ENCODE results near the gene SORCS3. TPM values are rescaled to one million over a fixed set of nuclear protein-coding genes. Genes with fewer than 3 reads are reported as not detected.

Gene SORCS3
- total RNA-seq, 1 donor from 2014 or later: 0.25 TPM

GRCh38 chr10:104731192-104731591, 90.1 kb downstream of the SORCS3 start:
- no peak for DNase-seq (ENCODE audit: extremely low spot score in 2 of 2)
- Histone ChIP-seq H3K27me3 (no peaks in the 10 kb centered on the region), H3K36me3 (no peaks in the 10 kb centered on the region), H3K27ac (no peak overlapping the region), H3K9me3 (no peaks in the 10 kb centered on the region), H3K4me3 (no peak overlapping the region), H3K4me1 (no peaks in the 10 kb centered on the region)
- TF ChIP-seq POLR2A (IDR thresholded peaks at IDR 0.05) (no peak), POLR2AphosphoS5 (IDR thresholded peaks at IDR 0.05; ENCODE audit: insufficient read depth in 1 of 2, low read depth in 1 of 2) (no peak), CTCF (IDR thresholded peaks at IDR 0.05) (no peak)
- intact Hi-C loops (cut with DNase I): no loop called here

GRCh38 chr10:104732222-104732621, 91.1 kb downstream of the SORCS3 start:
- no peaks in the 10 kb centered on the region for H3K36me3 ChIP-seq
- intact Hi-C loops (cut with DNase I): no loop called here
- H3K4me1 ChIP-seq: no peaks in the 10 kb centered on the region
- DNase-seq (ENCODE audit: extremely low spot score in 2 of 2): no peak
- H3K9me3 ChIP-seq: no peaks in the 10 kb centered on the region
- no peak overlapping the region for H3K27ac ChIP-seq
- no peaks in the 10 kb centered on the region for H3K27me3 ChIP-seq
- no peak overlapping the region for H3K4me3 ChIP-seq
- TF ChIP-seq POLR2A (IDR thresholded peaks at IDR 0.05): no peak
- no peak for TF ChIP-seq POLR2AphosphoS5 (IDR thresholded peaks at IDR 0.05; ENCODE audit: insufficient read depth in 1 of 2, low read depth in 1 of 2)
- no peak for TF ChIP-seq CTCF (IDR thresholded peaks at IDR 0.05)

GRCh38 chr10:104734433-104734832, 93.3 kb downstream of the SORCS3 start:
- H3K36me3 ChIP-seq: no peaks in the 10 kb centered on the region
- no peaks in the 10 kb centered on the region for H3K9me3 ChIP-seq
- intact Hi-C loops (cut with DNase I): no loop called here
- no peaks in the 10 kb centered on the region for H3K4me1 ChIP-seq
- no peak overlapping the region for H3K27ac ChIP-seq
- TF ChIP-seq POLR2AphosphoS5 (IDR thresholded peaks at IDR 0.05; ENCODE audit: insufficient read depth in 1 of 2, low read depth in 1 of 2) (no peak), POLR2A (IDR thresholded peaks at IDR 0.05) (no peak), CTCF (IDR thresholded peaks at IDR 0.05) (no peak)
- H3K27me3 ChIP-seq: no peaks in the 10 kb centered on the region
- DNase-seq (ENCODE audit: extremely low spot score in 2 of 2): no peak
- H3K4me3 ChIP-seq: no peak overlapping the region

- H3K27ac ChIP-seq: no peak overlapping the region
Measured at GRCh38 chr10:104735036-104735756, 94.1 kb downstream of the SORCS3 start.

More at GRCh38 chr10:104735036-104735756, 94.1 kb downstream of the SORCS3 start:
- Histone ChIP-seq H3K27me3 (no peaks in the 10 kb centered on the region), H3K4me1 (no peaks in the 10 kb centered on the region), H3K4me3 (no peak overlapping the region), H3K36me3 (no peaks in the 10 kb centered on the region), H3K9me3 (no peaks in the 10 kb centered on the region)
- TF ChIP-seq POLR2A (IDR thresholded peaks at IDR 0.05) (no peak), CTCF (IDR thresholded peaks at IDR 0.05) (no peak), POLR2AphosphoS5 (IDR thresholded peaks at IDR 0.05; ENCODE audit: insufficient read depth in 1 of 2, low read depth in 1 of 2) (no peak)
- intact Hi-C loops (cut with DNase I): no loop called here
- no peak for DNase-seq (ENCODE audit: extremely low spot score in 2 of 2)
